Memory B cell (primary cell): ENCODE results near the gene MTSS2.

Source experiments
- ATAC-seq: fragments of 150-1000 bp; cut with Tn5 transposase; 2 replicates; pipeline ENCODE4 v1.10.0; 2021; ENCODE audit warnings: low read depth, mild to moderate bottlenecking, moderate library complexity
- DNase-seq, 2 donors: peaks; one replicate each; pipeline ENCODE4 v3.0.0; 2022; ENCODE audit warnings: low spot score in 2 of 2
- H3K27ac Mint-ChIP-seq: one replicate; pipeline ENCODE4 v1.8.0; 2022; ENCODE audit warnings: mild to moderate bottlenecking, moderate library complexity, mixed read lengths
- H3K27me3 Mint-ChIP-seq: one replicate; pipeline ENCODE4 v1.8.0; 2022; ENCODE audit warnings: mixed read lengths
- H3K36me3 Mint-ChIP-seq: one replicate; pipeline ENCODE4 v1.8.0; 2022; ENCODE audit warnings: mild to moderate bottlenecking, mixed read lengths
- H3K4me1 Mint-ChIP-seq: one replicate; pipeline ENCODE4 v1.8.0; 2022; ENCODE audit warnings: mixed read lengths
- H3K4me3 Mint-ChIP-seq: one replicate; pipeline ENCODE4 v1.8.0; 2022; ENCODE audit warnings: mild to moderate bottlenecking, moderate library complexity, mixed read lengths
- H3K9me3 Mint-ChIP-seq: one replicate; pipeline ENCODE4 v1.8.0; 2022; ENCODE audit warnings: mixed read lengths

The MTSS2 gene

GRCh38 chr16:70665113-70665694 is 20.6 kb downstream of the MTSS2 start:
- Mint-ChIP-seq H3K27me3 (peaks cover 1% of the 10 kb centered on the region), H3K36me3 (peaks cover 18% of the 10 kb centered on the region), H3K27ac (no peak overlapping the region), H3K4me1 (no peaks in the 10 kb centered on the region), H3K9me3 (peaks cover 3% of the 10 kb centered on the region), H3K4me3 (no peak overlapping the region)
- ATAC-seq (no peak), DNase-seq (no peak)

- H3K36me3 Mint-ChIP-seq = peaks cover 17% of the 10 kb centered on the region
- ATAC-seq = no peak
- peaks cover 3% of the 10 kb centered on the region for H3K9me3 Mint-ChIP-seq
These were observed 21.3 kb downstream of the MTSS2 start for GRCh38 chr16:70664325-70665112.

GRCh38 chr16:70663524-70664324 is 22.1 kb downstream of the MTSS2 start:
- no peak overlapping the region for H3K27ac Mint-ChIP-seq
- DNase-seq (no peak), ATAC-seq (no peak)
- peaks cover 12% of the 10 kb centered on the region for H3K36me3 Mint-ChIP-seq
- no peaks in the 10 kb centered on the region for H3K4me1 Mint-ChIP-seq
- no peaks in the 10 kb centered on the region for H3K9me3 Mint-ChIP-seq
- H3K27me3 Mint-ChIP-seq = peaks cover 1% of the 10 kb centered on the region
- H3K4me3 Mint-ChIP-seq = no peak overlapping the region

More at GRCh38 chr16:70664325-70665112, 21.3 kb downstream of the MTSS2 start:
- no peak overlapping the region for H3K27ac Mint-ChIP-seq
- H3K27me3 Mint-ChIP-seq = peaks cover 1% of the 10 kb centered on the region
- no peaks in the 10 kb centered on the region for H3K4me1 Mint-ChIP-seq
- no peak for DNase-seq
- no peak overlapping the region for H3K4me3 Mint-ChIP-seq

GRCh38 chr16:70662991-70663523 is 22.8 kb downstream of the MTSS2 start:
- Mint-ChIP-seq H3K27me3 (peaks cover 1% of the 10 kb centered on the region), H3K9me3 (no peaks in the 10 kb centered on the region), H3K4me3 (no peak overlapping the region), H3K36me3 (peaks cover 11% of the 10 kb centered on the region), H3K4me1 (no peaks in the 10 kb centered on the region), H3K27ac (no peak overlapping the region)
- DNase-seq (no peak), ATAC-seq (no peak)

GRCh38 chr16:70661918-70662641 is 23.8 kb downstream of the MTSS2 start:
- H3K27me3 Mint-ChIP-seq = peaks cover 1% of the 10 kb centered on the region
- DNase-seq = no peak

GRCh38 chr16:70661534-70661917 is 24.3 kb downstream of the MTSS2 start:
- Mint-ChIP-seq H3K4me1 (no peaks in the 10 kb centered on the region), H3K27ac (no peak overlapping the region)
- no peak for ATAC-seq

More at GRCh38 chr16:70661918-70662641, 23.8 kb downstream of the MTSS2 start:
- Mint-ChIP-seq H3K4me3 (no peak overlapping the region), H3K27ac (no peak overlapping the region), H3K36me3 (peaks cover 11% of the 10 kb centered on the region), H3K9me3 (no peaks in the 10 kb centered on the region), H3K4me1 (no peaks in the 10 kb centered on the region)
- no peak for ATAC-seq

GRCh38 chr16:70660672-70661350 is 25.0 kb downstream of the MTSS2 start:
- no peak for ATAC-seq
- no peaks in the 10 kb centered on the region for H3K9me3 Mint-ChIP-seq
- H3K27me3 Mint-ChIP-seq = peaks cover 3% of the 10 kb centered on the region
- H3K36me3 Mint-ChIP-seq = peaks cover 3% of the 10 kb centered on the region
- no peak overlapping the region for H3K27ac Mint-ChIP-seq
- no peak overlapping the region for H3K4me3 Mint-ChIP-seq
- H3K4me1 Mint-ChIP-seq = no peaks in the 10 kb centered on the region
- DNase-seq = no peak

More at GRCh38 chr16:70661534-70661917, 24.3 kb downstream of the MTSS2 start:
- peaks cover 3% of the 10 kb centered on the region for H3K27me3 Mint-ChIP-seq
- peaks cover 8% of the 10 kb centered on the region for H3K36me3 Mint-ChIP-seq
- H3K4me3 Mint-ChIP-seq = no peak overlapping the region
- H3K9me3 Mint-ChIP-seq = no peaks in the 10 kb centered on the region
- no peak for DNase-seq

- H3K4me1 Mint-ChIP-seq = no peaks in the 10 kb centered on the region
- peaks cover 3% of the 10 kb centered on the region for H3K27me3 Mint-ChIP-seq
- no peaks in the 10 kb centered on the region for H3K9me3 Mint-ChIP-seq
- ATAC-seq (no peak), DNase-seq (no peak)
- no peak overlapping the region for H3K27ac Mint-ChIP-seq
- no peaks in the 10 kb centered on the region for H3K36me3 Mint-ChIP-seq
- no peak overlapping the region for H3K4me3 Mint-ChIP-seq
These were observed 25.7 kb downstream of the MTSS2 start for GRCh38 chr16:70659953-70660671.

- Mint-ChIP-seq H3K27ac (no peak overlapping the region), H3K9me3 (no peaks in the 10 kb centered on the region), H3K4me3 (no peak overlapping the region), H3K4me1 (no peaks in the 10 kb centered on the region), H3K36me3 (no peaks in the 10 kb centered on the region), H3K27me3 (peaks cover 5% of the 10 kb centered on the region)
- ATAC-seq (no peak), DNase-seq (no peak)
These were observed 26.3 kb downstream of the MTSS2 start for GRCh38 chr16:70659546-70659945.

- H3K4me3 Mint-ChIP-seq = no peak overlapping the region
- H3K27me3 Mint-ChIP-seq = peaks cover 5% of the 10 kb centered on the region
- DNase-seq (no peak), ATAC-seq (no peak)
- H3K36me3 Mint-ChIP-seq = no peaks in the 10 kb centered on the region
- H3K9me3 Mint-ChIP-seq = no peaks in the 10 kb centered on the region
- peaks cover under 1% of the 10 kb centered on the region for H3K4me1 Mint-ChIP-seq
- H3K27ac Mint-ChIP-seq = no peak overlapping the region
These were observed 26.9 kb downstream of the MTSS2 start for GRCh38 chr16:70658921-70659320.

GRCh38 chr16:70657956-70658355 is 27.9 kb downstream of the MTSS2 start:
- Mint-ChIP-seq H3K9me3 (no peaks in the 10 kb centered on the region), H3K27ac (no peak overlapping the region), H3K4me3 (no peak overlapping the region), H3K27me3 (peaks cover 7% of the 10 kb centered on the region), H3K4me1 (peaks cover 4% of the 10 kb centered on the region), H3K36me3 (no peaks in the 10 kb centered on the region)
- DNase-seq (no peak), ATAC-seq (no peak)

GRCh38 chr16:70656712-70657263 is 29.1 kb downstream of the MTSS2 start:
- peaks cover 7% of the 10 kb centered on the region for H3K27me3 Mint-ChIP-seq
- ATAC-seq (no peak), DNase-seq (no peak)
- no peak overlapping the region for H3K27ac Mint-ChIP-seq
- peaks cover 4% of the 10 kb centered on the region for H3K4me1 Mint-ChIP-seq
- no peaks in the 10 kb centered on the region for H3K9me3 Mint-ChIP-seq
- H3K4me3 Mint-ChIP-seq = no peak overlapping the region
- no peaks in the 10 kb centered on the region for H3K36me3 Mint-ChIP-seq
